Stimulated activated CD4-positive, alpha-beta T cell treated with anti-CD3 and anti-CD28 coated beads, Interleukin-1b, Interleukin-23, amount 100 ng/mL, for 48 hours (primary cell): ENCODE data around the gene KRT71.
"Not testable (repeated sequence)": the region's sequence is repeated elsewhere in the genome, so short reads cannot be mapped to it uniquely, and the experiment has no call there.

Experiments
- DNase-seq: peaks from one replicate; pipeline ENCODE4 v3.0.0-alpha.2; 2020

Gene KRT71

GRCh38 chr12:52552681-52553195, at the start of gene KRT71:
KRT71 (minus strand) TSS chr12:52553145; CDS start chr12:52553077, 68 bp downstream.
- no peak for DNase-seq

- DNase-seq: no peak
These were observed 49.6 kb upstream of the KRT71 start for GRCh38 chr12:52602552-52602951.

- no peak for DNase-seq
These were observed 48.7 kb upstream of the KRT71 start for GRCh38 chr12:52601671-52602070.

- DNase-seq: no peak
These were observed 48.1 kb upstream of the KRT71 start, which contains the start of gene KRT72 for GRCh38 chr12:52600941-52601481. KRT72 (minus strand) TSS chr12:52601463; CDS start chr12:52601452, 11 bp downstream.

- DNase-seq: no peak
These were observed 47.5 kb upstream of the KRT71 start for GRCh38 chr12:52600475-52600874.

GRCh38 chr12:52600071-52600470, 47.1 kb upstream of the KRT71 start:
- no peak for DNase-seq

GRCh38 chr12:52598966-52599365, 46.0 kb upstream of the KRT71 start:
- no peak for DNase-seq

GRCh38 chr12:52594237-52594636, 41.3 kb upstream of the KRT71 start:
- not testable (repeated sequence) for DNase-seq

- no peak for DNase-seq
These were observed 38.6 kb upstream of the KRT71 start for GRCh38 chr12:52591521-52591920.

GRCh38 chr12:52590021-52590420, 37.1 kb upstream of the KRT71 start:
- no peak for DNase-seq

- no peak for DNase-seq
These were observed 34.6 kb upstream of the KRT71 start for GRCh38 chr12:52587563-52587962.

GRCh38 chr12:52585946-52586345, 33.0 kb upstream of the KRT71 start:
- peak; percentile 19 for DNase-seq

- DNase-seq: no peak
These were observed 32.1 kb upstream of the KRT71 start for GRCh38 chr12:52585066-52585465.

- no peak for DNase-seq
These were observed 31.3 kb upstream of the KRT71 start for GRCh38 chr12:52584156-52584682.

- peak; percentile 47 for DNase-seq
These were observed 30.1 kb upstream of the KRT71 start for GRCh38 chr12:52582971-52583456.

- DNase-seq: no peak
These were observed 29.5 kb upstream of the KRT71 start for GRCh38 chr12:52582486-52582885.

- no peak for DNase-seq
These were observed 28.5 kb upstream of the KRT71 start for GRCh38 chr12:52581481-52581880.

- DNase-seq: no peak
These were observed 28.1 kb upstream of the KRT71 start for GRCh38 chr12:52581066-52581465.

- no peak for DNase-seq
These were observed 27.6 kb upstream of the KRT71 start for GRCh38 chr12:52580496-52580895.

GRCh38 chr12:52579468-52580465, 26.8 kb upstream of the KRT71 start:
- no peak for DNase-seq

- no peak for DNase-seq
These were observed 25.5 kb upstream of the KRT71 start for GRCh38 chr12:52578469-52578868.

GRCh38 chr12:52577316-52577715, 24.4 kb upstream of the KRT71 start:
- DNase-seq: no peak

GRCh38 chr12:52575948-52576347, 23.0 kb upstream of the KRT71 start:
- no peak for DNase-seq
